ENCODE data around the gene HDAC4. TPM values are rescaled to one million over a fixed set of nuclear protein-coding genes. Genes with fewer than 3 reads are reported as not detected.
A peak's percentile ranks its signal among the peaks of the same experiment; 100 is the strongest.

HDAC4 gene
- total RNA-seq, 4 donors from 2014 or later: 12.9 to 91.6 (median 39.8) TPM

- H3K27ac ChIP-seq: no peak overlapping the region
- H3K36me3 ChIP-seq: no peaks in the 10 kb centered on the region
- no peak for TF ChIP-seq POLR2A (IDR thresholded peaks at IDR 0.05)
- TF ChIP-seq CTCF (IDR thresholded peaks at IDR 0.05): no peak
- intact Hi-C loops (cut with DNase I): no loop called here
- H3K4me1 ChIP-seq: peaks cover 43 to 82% of the 10 kb centered on the region in 2 donors
- no peaks in the 10 kb centered on the region for H3K9me3 ChIP-seq
- no peak overlapping the region for H3K4me3 ChIP-seq (replicated peaks in 1 of 3)
- no peak for DNase-seq
- 85 to 92% methylated on average over 17 of the region's 17 CpGs for WGBS, 2 donors
- H3K27me3 ChIP-seq: no peaks in the 10 kb centered on the region
Measured at GRCh38 chr2:239249048-239249447, 151.8 kb downstream of the HDAC4 start.

GRCh38 chr2:239247401-239248245 lies 153.2 kb downstream of the HDAC4 start:
- Histone ChIP-seq H3K36me3 (no peaks in the 10 kb centered on the region), H3K27ac (peak overlapping the region in 1 of 3 donors; percentile 84), H3K27me3 (no peaks in the 10 kb centered on the region), H3K9me3 (no peaks in the 10 kb centered on the region), H3K4me1 (peaks cover 43 to 69% of the 10 kb centered on the region in 2 donors), H3K4me3 (replicated peaks in 1 of 3) (no peak overlapping the region)
- WGBS, 2 donors: 94% methylated on average over 31 of the region's 31 CpGs
- intact Hi-C loops (cut with DNase I): no loop called here
- TF ChIP-seq CTCF (IDR thresholded peaks at IDR 0.05) (no peak), POLR2A (IDR thresholded peaks at IDR 0.05) (no peak)
- no peak for DNase-seq

- 66 to 79% methylated on average over 11 of the region's 11 CpGs for WGBS, 2 donors
- Histone ChIP-seq H3K9me3 (no peaks in the 10 kb centered on the region), H3K4me1 (peaks cover 43 to 61% of the 10 kb centered on the region in 2 donors), H3K27me3 (no peaks in the 10 kb centered on the region), H3K4me3 (replicated peaks in 1 of 3) (peak overlapping the region in 1 of 3 donors; percentile 1), H3K36me3 (no peaks in the 10 kb centered on the region), H3K27ac (peak overlapping the region; percentile 69 to 84 (median 73))
- TF ChIP-seq CTCF (IDR thresholded peaks at IDR 0.05) (no peak), POLR2A (IDR thresholded peaks at IDR 0.05) (no peak)
- peak in 1 of 2 donors; percentile 77 for DNase-seq
- intact Hi-C loops (cut with DNase I): no loop called here
Measured at GRCh38 chr2:239246723-239247122, 154.1 kb downstream of the HDAC4 start.

- intact Hi-C loops (cut with DNase I): no loop called here
- peak overlapping the region in 1 of 3 donors; percentile 1 for H3K4me3 ChIP-seq (replicated peaks in 1 of 3)
Measured at GRCh38 chr2:239245872-239246721, 154.7 kb downstream of the HDAC4 start.

More at GRCh38 chr2:239245872-239246721, 154.7 kb downstream of the HDAC4 start:
- no peaks in the 10 kb centered on the region for H3K27me3 ChIP-seq
- DNase-seq: peak; percentile 87
- 20 to 43% methylated on average over 26 to 31 of the region's 41 CpGs for WGBS, 2 donors
- peak overlapping the region; percentile 69 to 84 (median 73) for H3K27ac ChIP-seq
- H3K4me1 ChIP-seq: peaks cover 43 to 55% of the 10 kb centered on the region in 2 donors
- H3K9me3 ChIP-seq: no peaks in the 10 kb centered on the region
- no peaks in the 10 kb centered on the region for H3K36me3 ChIP-seq
- TF ChIP-seq POLR2A (IDR thresholded peaks at IDR 0.05): peak in 1 of 2 donors; percentile 10
- TF ChIP-seq CTCF (IDR thresholded peaks at IDR 0.05): no peak
